Panc1 (cell line): Measurements from ENCODE around the gene KCNIP4. TPM values are rescaled to one million over a fixed set of nuclear protein-coding genes. Genes with fewer than 3 reads are reported as not detected.

Experiments
- ATAC-seq: fragments of 200-7000 bp; cut with Tn5 transposase; 2 replicates; pipeline ENCODE4 v1.9.1; 2020; ENCODE audit warnings: mild to moderate bottlenecking, moderate library complexity
- BruUV-seq: library from RNA; stranded (reverse); fragments of 400-500 nt; replicated peaks from 2 replicates; lab custom pipeline; 2021; lab: Mats Ljungman, UMichigan
- CTCF ChIA-PET: fragments of 300-600 bp; sonication (Branson Sonifier 250); formaldehyde crosslinking; loops from one replicate; lab custom pipeline; 2022; ENCODE audit warnings: antibody characterized with exemption; lab: Charles Lee
- POLR2A ChIA-PET: fragments of 300-600 bp; sonication (Branson Sonifier 250); formaldehyde crosslinking; loops from one replicate; lab custom pipeline; 2022; ENCODE audit warnings: antibody characterized with exemption; lab: Charles Lee
- DNase-seq: peaks from one replicate; pipeline ENCODE4 v3.0.0-alpha.2; 2010; ENCODE audit warnings: low read depth, low spot score
- H3K27ac ChIP-seq: 2 replicates; pipeline ENCODE4 v1.5.1; 2011; ENCODE audit warnings: mild to moderate bottlenecking, low read length, inconsistent platforms
- H3K27me3 ChIP-seq: fragments of 200-500 bp; sonication (Bioruptor generic); 2 replicates; pipeline ENCODE4 v1.6.0; 2014; ENCODE audit warnings: low read length, inconsistent platforms; ENCODE audit not compliant: control insufficient read depth, insufficient read depth
- H3K36me3 ChIP-seq: fragments of 200-500 bp; sonication (Bioruptor generic); 2 replicates; pipeline ENCODE4 v1.5.1; 2014; ENCODE audit warnings: inconsistent platforms, mild to moderate bottlenecking, low read length, moderate library complexity; ENCODE audit not compliant: control insufficient read depth, insufficient read depth
- H3K4me1 ChIP-seq: 2 replicates; pipeline ENCODE4 v1.5.1; 2011; ENCODE audit warnings: inconsistent platforms, mild to moderate bottlenecking, low read length, moderate library complexity; ENCODE audit not compliant: control insufficient read depth, insufficient read depth
- H3K4me3 ChIP-seq, 2 experiments: 2 replicates each; pipeline ENCODE4 v1.5.1; 2011 to 2012; ENCODE audit warnings: low read depth in 2 of 2, low read length in 2 of 2, mild to moderate bottlenecking in 2 of 2, inconsistent platforms in 1 of 2, moderate library complexity in 1 of 2
- H3K9me3 ChIP-seq: fragments of 200-500 bp; sonication (Bioruptor generic); 2 replicates; pipeline ENCODE4 v1.5.1; 2014; ENCODE audit warnings: low read depth, mild to moderate bottlenecking, inconsistent platforms, low read length, moderate library complexity; ENCODE audit not compliant: control insufficient read depth, insufficient read depth
- POLR2AphosphoS5 ChIP-seq: IDR thresholded peaks from 2 replicates; pipeline ENCODE4 v1.6.1; 2012; ENCODE audit warnings: mild to moderate bottlenecking, low read depth, low read length, moderate library complexity
- REST ChIP-seq, 2 experiments: IDR thresholded peaks; 2 replicates each; pipeline ENCODE4 v1.6.1; 2011 to 2012; ENCODE audit warnings: low read depth in 2 of 2, control low read depth in 1 of 2, low read length in 1 of 2, mild to moderate bottlenecking in 1 of 2, moderate library complexity in 1 of 2; ENCODE audit not compliant: insufficient read depth in 1 of 2
- SIN3A ChIP-seq: IDR thresholded peaks from 2 replicates; pipeline ENCODE4 v1.6.1; 2012; ENCODE audit warnings: low read depth, mild to moderate bottlenecking, low read length, moderate library complexity, borderline replicate concordance; ENCODE audit not compliant: insufficient read depth
- TCF7L2 ChIP-seq: IDR thresholded peaks from 2 replicates; pipeline ENCODE4 v1.6.1; 2011; ENCODE audit warnings: mild to moderate bottlenecking, low read depth, low read length, inconsistent platforms
- in situ Hi-C: cut with HindIII; loops from 2 replicates; pipeline ENCODE4 v1.10.0; 2016; ENCODE audit warnings: low sequenced_read_pairs, low pct_unique_long_range_greater_than_20kb
- intact Hi-C: fragments of 100-400 bp; cut with micrococcal nuclease; formaldehyde crosslinking; loops from one replicate; pipeline ENCODE4 v1.10.0; 2022; ENCODE audit not compliant: unreplicated experiment
- total RNA-seq: library from RNA; stranded (reverse); gene quantifications from one replicate; pipeline ENCODE4 v1.2.1, GENCODE V29; 2021; ENCODE audit not compliant: unreplicated experiment
- TF ChIP-seq, protein P1 (sequence below): fragments of 450-650 bp; IDR thresholded peaks from 2 replicates; pipeline ENCODE4 v1.5.1; 2017; ENCODE audit warnings: mild to moderate bottlenecking

Gene KCNIP4
- total RNA-seq, 1 experiment from 2014 or later: not detected

- DNase-seq: no peak
- no TSS peak for BruUV-seq
- Histone ChIP-seq H3K4me3 (no peak overlapping the region), H3K27me3 (no peaks in the 10 kb centered on the region), H3K36me3 (no peaks in the 10 kb centered on the region), H3K27ac (no peak overlapping the region), H3K9me3 (no peaks in the 10 kb centered on the region), H3K4me1 (no peaks in the 10 kb centered on the region)
- ChIA-PET CTCF (no interaction called here), POLR2A (no interaction called here)
- in situ Hi-C loops: no loop called here
- ATAC-seq: no peak
- TF ChIP-seq, protein P1, sequence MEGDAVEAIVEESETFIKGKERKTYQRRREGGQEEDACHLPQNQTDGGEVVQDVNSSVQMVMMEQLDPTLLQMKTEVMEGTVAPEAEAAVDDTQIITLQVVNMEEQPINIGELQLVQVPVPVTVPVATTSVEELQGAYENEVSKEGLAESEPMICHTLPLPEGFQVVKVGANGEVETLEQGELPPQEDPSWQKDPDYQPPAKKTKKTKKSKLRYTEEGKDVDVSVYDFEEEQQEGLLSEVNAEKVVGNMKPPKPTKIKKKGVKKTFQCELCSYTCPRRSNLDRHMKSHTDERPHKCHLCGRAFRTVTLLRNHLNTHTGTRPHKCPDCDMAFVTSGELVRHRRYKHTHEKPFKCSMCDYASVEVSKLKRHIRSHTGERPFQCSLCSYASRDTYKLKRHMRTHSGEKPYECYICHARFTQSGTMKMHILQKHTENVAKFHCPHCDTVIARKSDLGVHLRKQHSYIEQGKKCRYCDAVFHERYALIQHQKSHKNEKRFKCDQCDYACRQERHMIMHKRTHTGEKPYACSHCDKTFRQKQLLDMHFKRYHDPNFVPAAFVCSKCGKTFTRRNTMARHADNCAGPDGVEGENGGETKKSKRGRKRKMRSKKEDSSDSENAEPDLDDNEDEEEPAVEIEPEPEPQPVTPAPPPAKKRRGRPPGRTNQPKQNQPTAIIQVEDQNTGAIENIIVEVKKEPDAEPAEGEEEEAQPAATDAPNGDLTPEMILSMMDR: no peak
- TF ChIP-seq POLR2AphosphoS5 (no peak), SIN3A (no peak), TCF7L2 (no peak), REST (IDR thresholded peaks at IDR 0.05; ENCODE audit: insufficient read depth in 1 of 2, low read depth in 2 of 2, low read length in 1 of 2) (no peak)
- intact Hi-C loops: no loop called here
These were observed 763.8 kb downstream of the KCNIP4 start for GRCh38 chr4:21184788-21185187.

DNA sequence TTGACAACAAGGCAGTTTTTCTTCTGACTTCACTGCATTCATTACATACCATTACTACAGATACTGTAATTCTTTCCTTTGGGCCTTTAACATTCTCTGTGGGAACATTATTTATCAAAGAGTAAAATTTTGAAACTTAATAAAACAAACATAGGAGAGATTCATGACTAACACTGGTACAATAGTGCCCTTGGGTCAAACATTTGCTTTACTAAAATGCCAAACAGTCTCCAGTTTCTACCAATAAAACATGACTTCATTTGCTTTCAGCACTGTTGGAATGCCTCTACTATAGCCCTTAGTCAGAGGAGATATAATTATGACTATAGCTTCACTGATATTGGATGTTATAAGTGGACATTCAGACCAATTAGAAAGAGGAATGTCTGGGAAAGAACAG lies 766.9 kb downstream of the KCNIP4 start:
- Histone ChIP-seq H3K27ac (no peak overlapping the region), H3K36me3 (no peaks in the 10 kb centered on the region), H3K4me1 (no peaks in the 10 kb centered on the region), H3K27me3 (no peaks in the 10 kb centered on the region), H3K9me3 (no peaks in the 10 kb centered on the region), H3K4me3 (no peak overlapping the region)
- intact Hi-C loops: no loop called here
- CTCF ChIA-PET: no interaction called here
- POLR2A ChIA-PET: no interaction called here
- no TSS peak for BruUV-seq
- TF ChIP-seq TCF7L2 (no peak), POLR2AphosphoS5 (no peak), REST (IDR thresholded peaks at IDR 0.05; ENCODE audit: insufficient read depth in 1 of 2, low read depth in 2 of 2, low read length in 1 of 2) (no peak), SIN3A (no peak)
- TF ChIP-seq, protein P1: no peak
- ATAC-seq (no peak), DNase-seq (no peak)
- in situ Hi-C loops: no loop called here
